Medulla oblongata (tissue), 1 donor: Measurements from ENCODE around the gene C2orf76.

Source experiments
- DNase-seq: peaks from one replicate; pipeline ENCODE4 v3.0.0-alpha.2; 2015; ENCODE audit errors: extremely low spot score

Gene C2orf76

DNA sequence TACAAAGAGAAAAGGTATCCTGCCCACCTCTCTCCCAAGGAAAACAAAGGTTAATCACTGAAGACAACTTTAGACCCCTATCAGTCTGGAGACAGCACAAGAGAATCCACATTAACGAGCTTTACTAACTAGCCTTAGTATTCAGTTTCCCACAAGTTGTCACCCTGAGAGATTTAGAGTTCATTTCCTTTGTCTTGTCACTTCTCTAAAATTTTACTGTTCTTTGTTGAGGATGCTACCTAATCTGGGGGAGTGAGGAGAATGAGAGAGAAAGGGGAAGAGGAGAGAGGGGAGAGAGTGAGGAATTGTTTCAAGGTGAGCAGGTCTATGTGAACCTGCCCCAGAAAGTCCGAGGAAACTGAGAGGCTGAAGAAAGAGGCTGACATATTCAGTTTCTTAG lies 28.4 kb downstream of the C2orf76 start:
- DNase-seq = no peak

DNA sequence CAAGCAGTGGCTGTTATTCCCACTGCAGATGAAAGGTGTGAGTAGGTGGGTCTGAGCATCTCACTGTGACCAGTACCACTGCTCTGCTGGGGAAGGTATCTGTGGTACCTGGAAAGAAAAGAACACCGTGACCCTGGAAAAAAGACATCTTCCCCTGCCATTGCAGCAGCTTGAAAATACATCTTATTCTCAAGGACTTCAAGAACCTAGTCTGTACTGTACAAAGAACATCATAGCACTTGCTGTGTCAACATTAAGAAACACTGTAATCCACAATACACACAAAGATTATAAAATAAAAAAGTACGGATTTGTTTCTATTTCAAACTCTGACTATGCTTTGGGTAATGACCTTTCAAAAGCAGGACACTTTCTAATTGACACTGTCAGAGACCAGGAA lies 28.9 kb downstream of the C2orf76 start:
- no peak for DNase-seq

DNA sequence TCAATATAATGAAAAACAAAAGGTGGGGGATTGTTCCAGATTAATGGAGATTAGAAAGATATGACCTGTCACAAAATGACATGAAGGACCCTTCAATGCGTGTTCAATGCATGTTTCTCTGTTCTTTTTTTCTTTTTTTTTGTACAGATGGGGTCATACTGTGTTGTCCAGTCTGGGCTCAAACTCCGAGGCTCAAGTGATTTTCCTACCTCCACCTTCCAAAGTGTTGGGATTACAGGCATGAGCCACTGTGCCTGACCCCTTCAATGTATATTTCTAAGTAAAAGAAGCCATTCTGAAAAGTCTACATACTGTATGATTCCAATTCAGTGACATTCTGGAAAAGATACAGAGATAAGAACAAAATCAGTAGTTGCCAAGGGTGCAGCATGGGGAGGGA lies 32.8 kb downstream of the C2orf76 start:
- DNase-seq = no peak

DNA sequence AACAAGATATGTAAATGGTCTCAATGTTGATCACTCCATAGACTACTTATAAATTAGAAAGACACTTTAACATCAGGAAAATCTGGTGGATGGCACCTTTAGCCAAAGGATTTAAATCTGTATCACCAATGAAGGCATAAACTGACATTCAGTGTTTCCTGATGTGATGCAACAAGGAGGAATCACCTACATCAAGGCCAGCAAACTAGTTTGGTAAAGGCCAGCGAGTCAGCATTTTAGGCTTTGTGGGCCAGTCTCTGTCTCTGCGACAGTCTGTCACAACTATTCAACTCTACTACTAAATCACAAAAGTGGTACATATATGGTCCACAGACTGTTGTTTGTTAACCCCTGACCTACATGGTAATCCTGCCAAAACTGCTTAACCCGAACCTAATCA lies 33.3 kb downstream of the C2orf76 start:
- no peak for DNase-seq

DNA sequence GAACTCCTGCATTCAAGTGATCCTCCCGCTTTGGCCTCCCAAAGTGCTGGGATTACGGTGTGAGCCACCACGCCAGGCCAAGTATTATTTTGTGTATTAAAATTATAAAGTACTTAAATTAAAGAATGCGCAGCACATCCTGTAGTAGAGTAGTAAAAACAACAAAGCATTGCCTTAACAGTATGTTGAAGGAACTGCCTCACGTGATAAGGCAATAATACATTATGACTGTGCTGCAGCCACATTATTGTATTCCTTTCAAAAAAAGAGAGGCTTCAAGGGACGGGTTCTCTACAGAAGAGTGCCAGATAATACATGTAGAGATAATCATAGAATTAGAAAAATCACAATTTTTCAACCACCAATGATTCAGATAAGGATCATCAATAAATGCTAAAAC lies 33.7 kb downstream of the C2orf76 start:
- no peak for DNase-seq

DNA sequence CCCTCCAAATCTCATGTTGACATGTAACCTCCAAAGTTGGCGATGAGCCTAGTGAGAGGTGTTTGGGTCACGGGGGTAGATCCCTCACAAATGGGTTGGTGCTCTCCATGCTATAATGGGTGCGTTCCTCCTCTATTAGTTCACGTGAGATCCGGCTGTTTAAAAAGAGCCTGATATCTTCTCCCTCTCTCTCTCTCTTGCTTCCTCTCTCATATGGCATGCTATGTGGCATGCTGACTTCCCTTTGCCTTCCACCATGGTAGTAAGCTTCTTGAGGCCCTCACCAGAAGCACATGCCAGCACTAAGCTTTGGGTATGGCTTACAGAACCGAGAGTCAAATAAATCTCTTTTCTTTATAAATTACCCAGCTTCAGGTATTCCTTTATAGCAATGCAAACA lies 39.2 kb downstream of the C2orf76 start:
- DNase-seq = no peak

DNA sequence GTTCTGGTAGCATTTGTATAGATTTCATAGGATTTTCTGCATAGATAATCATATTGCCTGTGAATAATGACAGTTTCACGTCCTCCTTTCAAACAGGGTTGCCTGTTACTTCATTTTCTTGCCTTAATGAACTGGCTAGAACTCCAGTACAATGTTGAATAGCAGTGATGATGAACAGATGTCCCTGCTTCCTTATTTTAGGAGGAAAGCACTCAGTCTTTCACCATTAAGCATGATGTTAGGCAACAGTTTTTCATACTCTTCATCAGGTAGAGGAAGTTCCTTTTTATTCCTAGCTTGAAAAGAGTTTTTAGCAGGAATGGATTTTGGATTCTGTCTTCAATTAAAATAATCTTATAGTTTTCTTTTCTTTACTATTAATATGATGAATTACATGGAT lies 39.7 kb downstream of the C2orf76 start:
- peak; percentile 15 for DNase-seq

DNA sequence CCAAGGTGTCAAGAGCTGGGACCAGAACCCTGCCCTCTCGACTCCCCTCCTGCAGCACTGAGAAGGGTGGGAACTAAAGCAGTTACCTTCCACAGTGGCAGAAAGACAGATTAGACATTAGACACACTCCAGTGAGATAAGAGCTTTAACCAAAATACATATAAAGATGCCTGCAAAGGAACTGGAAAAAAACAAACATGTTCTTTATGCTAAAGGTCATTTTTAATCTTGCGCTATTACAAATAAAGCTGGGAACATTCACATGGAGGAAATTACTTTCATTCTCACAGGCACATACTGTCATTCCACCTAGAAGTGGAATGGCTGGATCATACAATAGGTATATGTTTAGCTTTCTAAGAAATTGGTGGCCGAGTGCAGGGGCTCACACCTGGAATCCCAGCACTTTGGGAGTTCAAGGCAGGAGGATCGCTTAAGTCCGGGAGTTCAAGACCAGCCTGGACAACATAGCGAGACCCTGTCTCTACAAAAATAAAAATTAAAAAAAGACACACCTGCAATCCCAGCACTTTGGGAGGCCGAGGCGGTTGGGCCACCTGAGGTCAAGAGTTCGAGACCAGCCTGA lies 41.9 kb downstream of the C2orf76 start:
- no peak for DNase-seq

DNA sequence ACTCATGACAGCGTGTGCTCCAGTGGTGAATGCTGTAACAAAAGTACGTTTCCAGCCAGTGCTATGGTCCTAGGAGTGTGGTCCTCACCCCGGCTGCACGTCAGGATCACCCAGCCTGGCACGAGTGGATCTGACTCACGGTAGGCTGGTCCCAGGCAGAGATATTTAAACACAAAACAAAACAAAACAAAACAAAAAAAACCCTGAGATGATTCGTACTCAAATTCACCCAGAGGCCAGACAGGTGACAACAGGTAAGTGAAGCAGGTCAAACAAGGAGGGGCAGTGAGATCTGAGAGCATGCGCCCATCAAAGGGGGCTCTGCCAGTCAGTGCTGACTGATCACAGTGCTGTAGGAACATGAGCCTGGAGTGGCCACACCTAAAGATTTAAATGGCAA lies 43.2 kb downstream of the C2orf76 start:
- DNase-seq = no peak

DNA sequence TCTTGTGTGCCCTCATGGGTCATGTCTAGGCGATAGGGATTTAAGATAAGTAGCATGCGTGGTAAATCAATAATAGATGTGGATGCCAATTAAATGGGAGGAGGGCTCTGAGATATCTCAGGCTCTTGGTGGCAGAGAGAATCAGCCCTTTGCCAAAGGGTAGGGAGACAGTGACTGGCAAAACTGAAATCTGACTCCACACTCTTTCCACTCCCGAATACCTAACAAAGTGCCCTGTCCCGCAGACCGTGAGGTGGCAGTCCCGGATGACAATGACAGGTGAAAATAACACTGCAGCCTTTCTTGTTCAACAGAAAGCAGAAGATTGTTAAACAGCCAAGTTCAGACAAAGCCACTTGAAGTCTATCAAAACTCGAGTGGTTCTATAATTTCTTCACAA lies 47.0 kb downstream of the C2orf76 start:
- no peak for DNase-seq

DNA sequence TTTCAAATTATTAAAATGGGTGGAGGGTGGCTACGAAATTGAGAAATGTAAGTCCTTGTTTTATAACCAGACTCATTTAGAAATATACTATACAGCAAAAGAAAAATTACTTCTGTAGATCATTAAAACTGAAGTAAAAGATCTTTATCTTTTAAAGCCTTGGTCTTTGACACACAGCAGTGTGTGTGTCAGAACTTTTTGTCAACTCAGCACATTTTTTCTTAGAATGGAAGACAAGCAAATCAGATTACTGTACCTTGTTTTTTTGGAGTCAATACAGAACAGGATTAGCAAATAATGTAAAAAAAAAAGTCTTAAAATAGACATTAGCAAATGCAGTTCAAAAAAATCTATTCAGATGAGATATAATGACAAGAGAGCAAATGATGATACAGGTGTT lies 49.1 kb downstream of the C2orf76 start:
- DNase-seq = no peak

DNA sequence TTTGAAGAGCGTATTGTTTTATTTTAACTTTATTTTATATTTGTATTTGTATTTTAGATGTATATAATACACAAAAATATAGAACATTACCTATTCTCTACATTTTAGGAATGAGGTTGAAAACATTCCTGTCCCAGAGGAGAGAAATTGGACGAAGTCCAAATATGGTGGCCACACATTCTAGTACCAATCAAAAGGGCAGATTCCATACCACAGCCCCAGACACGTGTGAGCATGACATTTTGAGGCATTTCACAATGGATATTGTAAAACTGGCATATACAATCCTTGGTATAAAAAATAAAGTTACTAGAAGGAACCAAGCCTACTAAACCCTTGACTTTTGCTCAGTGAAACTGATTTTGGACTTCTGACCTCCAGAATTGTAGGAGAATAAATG lies 50.6 kb downstream of the C2orf76 start:
- DNase-seq = no peak

DNA sequence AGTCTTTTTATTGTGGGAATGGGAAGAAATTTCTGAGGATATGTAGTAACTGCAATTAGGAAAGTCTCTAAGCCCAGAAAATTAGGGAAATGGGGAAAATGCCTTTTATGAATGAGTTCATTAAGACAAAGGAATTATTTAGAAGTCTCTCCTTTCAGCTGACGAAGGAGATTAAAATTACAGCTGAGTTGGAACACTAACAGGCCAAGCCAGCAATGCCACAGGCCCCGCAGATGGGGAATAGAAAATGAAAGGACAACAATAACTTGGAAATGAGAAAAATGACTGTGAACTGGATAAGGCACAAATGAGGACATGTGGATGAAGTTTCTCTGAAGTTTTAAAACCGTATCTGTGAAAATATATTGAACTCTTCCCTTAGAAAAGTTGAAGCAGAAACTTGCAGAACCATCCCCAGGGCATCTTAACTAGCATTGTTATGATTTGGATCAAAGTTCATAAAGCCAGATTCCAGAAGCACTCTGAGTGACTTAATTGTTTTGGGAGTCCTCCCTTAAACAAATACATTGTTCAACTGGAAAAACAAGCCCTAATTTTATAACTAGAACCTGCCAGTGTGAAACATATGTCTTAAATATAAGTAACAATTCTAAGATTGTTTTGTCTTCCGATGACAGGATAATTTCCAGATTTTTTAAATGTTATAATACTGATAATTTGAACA lies 51.3 kb downstream of the C2orf76 start:
- DNase-seq = peak; percentile 14

DNA sequence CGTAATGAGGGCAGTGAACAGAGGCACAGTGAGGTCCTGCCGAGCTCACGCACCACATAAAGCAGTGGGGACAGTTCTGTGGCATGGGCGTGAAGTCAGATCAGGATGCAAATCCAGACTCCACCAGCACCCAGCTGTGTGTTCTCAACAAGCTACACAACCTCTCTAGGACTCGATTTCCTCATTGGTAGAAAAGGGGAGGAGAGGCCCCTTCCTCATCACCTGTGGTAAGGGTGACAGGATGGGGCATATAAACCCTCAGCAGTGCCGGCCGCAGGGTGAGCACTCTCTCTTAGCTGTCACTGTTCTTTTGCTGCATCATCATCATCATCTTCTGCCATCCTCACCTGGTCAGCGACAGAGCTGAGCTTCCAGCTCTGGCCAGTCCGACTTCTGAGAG lies 54.8 kb downstream of the C2orf76 start:
- DNase-seq = no peak

DNA sequence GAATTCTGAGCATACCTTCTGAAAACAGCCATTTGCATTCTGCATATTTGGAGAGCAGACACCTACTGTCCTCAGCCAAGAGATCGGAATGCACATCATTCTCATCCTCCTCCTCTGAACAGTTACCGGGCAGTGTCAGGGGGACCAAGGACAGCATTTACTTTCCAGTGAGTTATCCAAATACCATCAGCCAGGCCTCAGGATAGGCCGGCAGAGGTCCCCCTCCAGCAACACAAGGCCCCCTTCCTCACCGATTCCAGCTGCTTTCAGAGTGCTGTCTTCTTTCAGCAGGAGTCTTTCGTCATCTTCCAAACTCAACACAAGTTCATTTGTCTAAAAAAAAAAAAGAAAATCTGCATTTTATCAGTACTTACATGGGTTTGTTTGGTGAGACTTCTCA lies 55.3 kb downstream of the C2orf76 start:
- DNase-seq = peak; percentile 29

DNA sequence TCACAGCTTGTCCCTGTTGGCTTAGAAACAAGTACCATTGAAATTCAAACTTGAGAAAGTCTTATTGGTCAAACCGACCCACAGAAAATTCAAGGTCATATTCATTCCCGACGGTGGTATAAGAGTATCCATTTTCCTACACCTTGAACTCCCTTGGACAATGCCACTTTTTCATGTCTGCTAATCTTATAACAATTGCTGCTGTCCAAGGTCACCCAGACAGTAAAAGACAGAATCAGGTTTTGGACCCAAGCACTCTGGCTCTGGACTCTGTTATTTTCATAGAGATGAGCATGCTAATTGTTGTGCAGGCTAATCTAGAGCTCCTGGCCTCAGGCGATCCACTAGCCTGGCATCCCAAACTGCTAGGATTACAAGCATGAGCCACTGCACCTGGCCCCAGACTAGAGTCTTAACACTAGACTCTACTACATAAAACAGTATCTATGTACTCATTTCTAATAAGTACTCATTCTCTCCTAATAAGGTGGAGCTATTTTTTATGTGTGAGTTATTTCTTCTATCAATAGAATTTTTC lies 57.8 kb downstream of the C2orf76 start:
- DNase-seq = no peak

DNA sequence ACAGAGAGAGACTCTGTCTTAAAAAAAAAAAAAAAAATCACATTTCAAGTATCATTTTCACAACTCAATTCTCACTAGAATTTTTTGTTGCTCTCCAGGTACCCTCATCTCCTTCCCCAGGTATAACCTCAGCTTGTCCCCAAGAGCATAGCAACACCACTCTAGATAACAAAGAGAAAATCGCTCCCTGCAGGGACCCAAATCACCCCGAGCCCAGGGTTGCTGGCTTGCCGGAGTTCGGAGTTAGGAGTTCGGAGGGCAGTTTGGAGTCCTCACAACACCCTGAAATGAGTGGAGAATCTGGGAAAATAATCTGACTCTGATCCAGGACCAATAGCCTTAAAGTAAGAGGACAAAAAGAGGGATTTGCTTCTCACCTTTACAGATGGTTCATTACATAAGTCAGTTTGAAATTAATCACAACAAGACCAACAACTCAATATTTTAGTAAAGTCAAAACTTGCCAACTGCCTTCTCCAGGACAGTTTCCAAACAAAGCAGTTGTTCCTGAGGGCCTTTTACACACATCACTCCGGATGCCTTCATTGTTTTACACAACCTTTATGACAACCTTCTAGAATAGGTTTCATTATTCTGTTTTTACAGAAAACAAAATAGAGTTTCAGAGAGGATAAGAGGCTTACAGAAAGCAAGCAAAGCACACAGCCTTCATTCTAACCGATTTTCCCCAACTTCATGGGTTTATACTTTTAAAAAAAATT lies 59.1 kb downstream of the C2orf76 start:
- no peak for DNase-seq

DNA sequence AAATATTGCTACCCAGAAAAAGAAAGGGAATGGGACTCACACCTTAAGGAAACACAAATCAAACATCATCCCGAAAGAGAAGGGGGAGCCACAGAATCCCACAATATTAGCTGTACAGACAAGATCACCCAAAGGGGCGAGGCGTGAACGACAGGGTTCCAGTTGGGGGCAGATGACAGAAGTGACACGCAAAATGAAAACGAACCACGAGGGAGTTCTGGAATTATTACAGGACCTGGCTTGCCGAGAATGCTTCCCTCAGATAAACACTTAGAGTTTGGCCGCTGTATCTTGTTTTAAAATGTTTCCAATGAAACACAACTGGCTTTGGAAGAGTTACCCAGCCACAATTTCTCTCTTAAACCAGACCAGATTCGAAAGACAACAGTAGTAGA lies 60.4 kb downstream of the C2orf76 start:
- peak; percentile 48 for DNase-seq

DNA sequence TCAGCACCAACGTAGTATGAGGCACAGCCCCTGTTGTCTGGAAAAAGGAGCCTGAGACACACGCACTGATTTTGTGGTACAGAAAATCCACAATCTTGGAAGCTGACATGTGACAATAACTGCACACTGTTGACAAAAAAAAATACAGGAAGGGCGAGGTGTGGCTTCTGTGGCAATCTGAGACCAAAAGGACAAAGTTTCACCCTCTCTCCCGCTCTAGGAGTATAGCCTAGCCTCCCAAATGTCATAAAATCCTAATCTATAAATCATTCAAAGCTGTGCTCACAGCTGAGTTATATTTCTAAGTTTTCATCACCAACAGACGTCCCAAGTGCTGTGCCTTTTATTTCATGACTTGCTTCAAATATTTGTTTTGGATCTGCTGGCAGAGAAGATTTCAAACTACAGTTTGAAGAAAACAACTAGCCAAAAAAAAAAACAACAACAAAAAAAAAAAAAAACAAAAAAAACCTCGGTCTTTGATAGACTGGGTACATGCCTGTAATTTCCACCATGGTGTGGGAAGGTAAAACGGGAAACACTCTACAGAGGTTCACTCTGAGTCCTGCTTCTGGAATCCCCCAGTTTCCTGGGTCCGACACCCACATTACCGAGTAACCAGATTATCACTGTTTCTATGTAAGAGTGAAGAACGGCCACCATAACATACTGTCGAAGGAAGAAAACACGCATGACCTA lies 61.0 kb downstream of the C2orf76 start:
- DNase-seq = no peak

DNA sequence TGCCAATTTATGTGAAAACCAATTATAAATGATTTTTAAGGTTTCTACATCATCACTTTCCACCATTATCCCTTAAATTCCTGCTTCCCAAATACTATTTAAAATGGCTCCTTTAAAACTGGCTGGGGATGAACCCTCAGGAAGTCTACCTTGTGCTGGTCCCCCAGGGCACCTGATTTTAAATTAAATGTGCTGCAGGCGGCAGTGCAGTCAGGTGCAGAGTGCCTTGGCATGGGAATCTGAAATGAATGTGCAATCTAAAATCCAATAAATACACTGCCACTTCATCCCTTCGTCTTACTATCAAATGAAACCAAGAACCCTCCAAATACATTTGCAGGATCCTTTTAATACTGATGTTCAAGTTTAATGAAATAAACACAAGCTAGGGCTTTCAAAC lies 61.8 kb downstream of the C2orf76 start:
- DNase-seq = no peak

DNA sequence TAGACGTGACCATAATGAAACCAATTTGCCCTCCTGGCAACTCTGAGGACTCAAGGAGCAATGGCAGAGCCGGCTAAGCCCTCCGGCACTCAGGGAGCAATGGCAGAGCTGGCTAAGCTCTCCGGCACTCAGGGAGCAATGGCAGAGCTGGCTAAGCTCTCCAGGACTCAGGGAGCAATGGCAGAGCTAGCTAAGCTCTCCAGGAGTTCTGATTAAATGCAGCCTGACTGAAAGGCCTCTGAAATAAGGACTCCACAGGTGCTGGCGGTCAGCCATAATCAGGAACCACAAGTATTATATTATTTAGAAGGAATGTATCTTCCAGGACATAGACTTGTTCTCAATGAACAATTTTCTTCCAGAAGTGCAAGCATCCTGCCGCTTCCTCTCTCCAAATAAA lies 65.2 kb downstream of the C2orf76 start:
- DNase-seq = no peak

DNA sequence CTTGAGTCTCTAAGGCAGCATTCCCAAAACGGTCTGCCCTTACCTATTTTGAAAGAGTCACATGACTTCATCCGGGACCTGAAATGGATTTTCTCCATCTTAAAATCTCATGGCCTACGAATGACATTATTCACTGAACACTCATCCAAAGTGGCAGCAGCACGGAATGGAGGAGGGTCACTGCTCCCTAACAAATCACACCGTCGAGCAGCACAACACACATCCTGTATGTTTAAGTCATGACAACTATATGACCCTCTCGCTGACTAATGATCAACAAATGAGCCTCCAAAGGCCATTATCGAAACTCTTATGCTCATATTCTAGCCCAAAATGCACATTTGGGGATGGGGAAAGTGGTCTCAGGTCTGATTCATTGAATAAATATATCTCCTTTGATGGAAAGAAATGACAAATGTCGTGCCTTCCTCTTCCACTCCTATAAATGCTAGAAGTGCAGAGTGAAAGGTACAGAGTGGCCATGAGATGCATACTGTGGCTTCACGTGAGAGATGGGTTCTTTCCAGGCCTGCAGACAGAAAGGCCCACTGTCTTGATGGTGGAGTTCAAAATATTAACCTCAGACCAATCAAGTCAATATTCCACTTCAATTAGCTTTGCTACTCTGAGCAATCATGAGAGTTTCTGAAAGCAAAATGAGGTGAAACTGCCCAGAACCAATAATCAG lies 70.8 kb downstream of the C2orf76 start:
- no peak for DNase-seq
